HG02642 (cell line): ENCODE data around the gene PDIA5.

ENCODE experiments used
- ATAC-seq: cut with Tn5 transposase; IDR thresholded peaks from one replicate; pipeline ENCODE4 v1.9.1; 2021; ENCODE audit warnings: mild to moderate bottlenecking; ENCODE audit not compliant: unreplicated experiment, poor library complexity

PDIA5 gene

DNA sequence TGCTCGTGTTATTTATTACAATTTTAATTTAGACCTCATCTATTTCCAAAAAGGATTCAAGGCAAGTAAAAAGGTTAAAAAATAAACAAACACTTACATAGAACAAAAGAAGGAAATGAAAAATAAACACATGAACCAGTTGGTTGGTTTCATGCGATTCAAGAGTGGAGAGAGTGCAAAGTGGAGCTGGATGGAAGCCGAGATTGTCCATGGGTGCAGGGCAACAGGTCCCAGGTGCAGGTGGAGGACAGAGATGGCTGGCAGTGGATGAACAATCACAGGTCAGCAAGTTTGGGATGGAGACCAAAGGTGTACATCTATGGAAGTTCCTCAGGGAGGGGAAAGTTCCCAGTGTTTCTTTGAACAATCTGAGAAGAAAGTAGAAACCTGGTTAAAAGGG lies 27.6 kb upstream of the PDIA5 start:
- no peak for ATAC-seq

DNA sequence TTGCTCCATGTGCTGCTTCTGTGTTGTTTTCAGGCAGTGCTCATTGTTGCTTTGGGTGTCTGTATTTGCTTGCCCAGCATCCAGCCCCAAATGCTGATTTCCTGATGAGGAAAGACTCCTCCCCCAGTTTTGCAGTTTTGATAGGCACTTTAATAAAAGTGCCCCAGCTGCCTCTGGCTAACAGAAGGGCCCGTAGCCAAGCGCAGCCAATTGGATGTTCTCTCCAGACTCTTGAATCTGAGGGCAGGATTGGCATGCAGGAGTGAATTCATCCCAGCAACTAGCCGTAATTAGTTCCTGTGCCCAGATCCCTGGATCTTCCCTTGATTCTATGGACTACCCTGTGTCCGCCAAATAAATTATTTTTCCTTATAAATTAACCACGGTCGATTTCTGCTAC lies 24.4 kb upstream of the PDIA5 start:
- ATAC-seq: no peak

DNA sequence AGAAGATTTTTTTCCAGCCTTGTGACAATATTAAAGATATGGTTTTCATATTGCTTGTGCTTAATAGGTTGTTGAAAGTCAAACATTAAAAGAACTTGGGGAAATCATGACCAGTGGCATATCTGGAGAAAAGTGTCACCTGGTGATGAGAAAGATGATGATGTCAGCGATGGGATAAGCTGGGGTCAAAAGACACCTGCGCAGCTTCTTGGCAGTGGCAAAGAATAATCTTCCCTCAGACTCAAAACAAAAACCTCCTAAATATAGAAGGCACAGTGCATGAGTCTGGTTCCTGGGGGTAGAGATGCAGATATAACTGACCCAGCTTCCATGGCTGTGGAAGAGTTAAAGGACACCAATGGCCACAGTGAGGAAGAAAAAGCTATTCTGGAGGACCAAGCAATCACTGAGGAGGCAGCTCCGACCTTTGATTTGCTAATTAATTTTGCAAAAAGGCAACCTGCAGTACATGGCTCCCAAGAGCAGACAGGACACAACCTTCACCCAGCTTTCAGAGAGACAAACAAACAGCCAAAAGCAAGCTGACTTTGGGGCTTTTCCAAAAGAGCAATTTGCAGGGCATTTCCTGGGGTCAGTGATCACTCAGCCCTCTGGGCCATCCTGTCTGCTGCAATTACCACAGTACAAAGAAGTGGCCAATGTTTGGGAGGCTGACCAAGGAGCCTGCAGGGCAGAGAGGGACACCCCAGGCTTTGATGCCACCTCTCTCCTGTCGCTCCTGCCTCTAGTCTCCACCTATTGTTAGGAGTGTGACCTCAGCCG lies 21.7 kb upstream of the PDIA5 start:
- ATAC-seq: no peak

DNA sequence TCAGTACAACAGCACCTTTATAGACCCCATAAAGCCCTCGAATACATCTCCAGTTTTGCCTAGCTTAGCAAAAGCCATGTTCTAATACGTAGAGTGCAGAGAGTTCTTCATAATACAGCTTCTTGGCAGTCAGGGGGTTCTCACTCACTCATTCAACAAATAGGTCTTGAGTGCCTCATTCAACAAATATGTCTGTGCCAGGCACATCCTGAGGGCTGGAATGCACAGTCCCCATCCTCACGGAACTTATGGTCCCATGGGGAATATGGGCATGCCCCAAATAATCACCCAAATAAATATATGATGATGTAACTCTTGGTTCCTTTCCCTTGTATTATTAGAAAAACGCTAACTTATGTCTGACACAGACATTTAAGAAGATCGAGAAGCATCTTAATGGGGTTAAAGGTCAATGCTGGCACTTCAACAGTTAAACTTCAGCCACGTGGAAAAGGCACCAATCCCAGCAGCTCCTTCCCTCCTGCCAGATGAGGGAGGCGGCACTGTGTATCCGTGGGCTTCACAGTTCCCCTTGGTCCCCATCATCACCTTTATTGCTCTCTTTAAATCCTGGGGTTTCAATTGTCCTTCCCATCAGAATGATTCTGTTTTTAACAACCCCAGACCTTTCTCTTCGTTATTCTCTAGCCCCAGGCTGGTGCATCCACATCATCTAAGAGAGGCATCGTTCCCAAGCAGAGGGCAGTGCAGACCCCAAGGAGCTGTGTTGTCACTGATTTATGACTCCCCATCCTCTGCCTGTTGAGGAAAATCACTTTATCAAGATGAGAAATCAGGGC lies 20.4 kb upstream of the PDIA5 start:
- no peak for ATAC-seq

DNA sequence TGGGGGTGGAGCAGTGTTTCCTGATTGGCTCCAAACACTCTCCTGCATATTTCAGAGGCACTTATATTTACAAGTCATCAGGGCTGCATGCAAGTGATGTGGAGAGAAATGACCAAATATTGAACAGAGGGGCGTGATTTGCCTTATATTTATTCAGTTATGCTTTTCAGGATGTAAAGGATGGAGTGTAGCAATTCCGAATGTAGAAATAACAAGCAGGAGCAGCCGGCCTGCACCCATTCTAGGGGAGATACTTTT lies 19.8 kb upstream of the PDIA5 start:
- ATAC-seq: no peak

DNA sequence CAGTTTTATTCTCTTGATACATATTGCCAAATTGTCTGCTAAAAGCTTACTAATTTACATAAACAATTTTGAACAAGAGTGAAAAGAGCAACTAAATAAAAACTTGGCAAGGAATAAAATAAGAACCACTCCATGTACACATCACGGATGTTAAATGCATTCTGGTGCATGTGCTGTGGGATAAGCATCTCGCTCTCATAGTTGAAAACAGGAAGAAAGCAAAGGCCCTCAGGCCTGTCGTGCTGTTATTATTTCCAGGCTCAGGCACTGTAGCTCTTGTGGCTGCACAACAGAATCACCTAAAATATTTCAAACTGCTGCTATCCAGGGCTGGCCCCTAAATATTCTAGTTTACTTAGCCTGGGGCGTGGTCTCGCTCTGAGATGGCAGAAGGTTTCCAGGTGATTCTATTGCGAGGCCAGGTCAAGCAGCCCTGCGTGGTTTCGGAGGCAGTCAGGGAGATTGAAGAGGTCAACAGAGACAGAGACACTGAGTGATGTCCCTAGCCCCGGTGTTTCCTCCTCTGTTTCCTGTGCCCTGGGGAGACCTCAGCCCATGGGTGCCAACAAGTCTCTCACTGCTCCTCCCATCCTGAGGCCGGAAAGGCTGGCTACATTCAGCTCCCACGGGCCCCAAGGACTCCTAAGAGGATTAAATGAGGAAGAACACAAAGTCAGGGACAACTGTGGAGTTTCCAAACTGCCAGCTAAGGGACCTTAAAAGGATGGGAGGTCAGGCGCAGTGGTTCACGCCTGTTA lies 18.2 kb upstream of the PDIA5 start:
- no peak for ATAC-seq

DNA sequence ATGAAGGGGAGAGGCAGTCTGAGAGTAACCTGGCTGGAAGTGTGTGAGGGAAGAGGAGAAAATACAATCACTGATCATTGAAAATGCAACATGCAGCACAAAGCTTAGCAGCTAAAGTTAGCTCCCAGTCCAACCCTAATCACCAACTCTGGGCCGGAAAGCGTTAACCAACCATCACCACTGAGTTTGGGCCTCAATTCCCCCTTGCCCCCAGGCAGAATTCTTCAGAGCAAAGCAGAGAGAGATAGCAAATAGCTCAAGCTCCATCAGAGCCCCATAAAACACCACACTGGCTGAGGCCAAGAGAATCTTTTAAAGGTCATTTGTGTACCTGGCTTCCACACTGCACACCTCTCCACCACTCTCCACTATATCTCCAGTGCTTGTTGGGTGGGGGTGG lies 16.2 kb upstream of the PDIA5 start:
- no peak for ATAC-seq

DNA sequence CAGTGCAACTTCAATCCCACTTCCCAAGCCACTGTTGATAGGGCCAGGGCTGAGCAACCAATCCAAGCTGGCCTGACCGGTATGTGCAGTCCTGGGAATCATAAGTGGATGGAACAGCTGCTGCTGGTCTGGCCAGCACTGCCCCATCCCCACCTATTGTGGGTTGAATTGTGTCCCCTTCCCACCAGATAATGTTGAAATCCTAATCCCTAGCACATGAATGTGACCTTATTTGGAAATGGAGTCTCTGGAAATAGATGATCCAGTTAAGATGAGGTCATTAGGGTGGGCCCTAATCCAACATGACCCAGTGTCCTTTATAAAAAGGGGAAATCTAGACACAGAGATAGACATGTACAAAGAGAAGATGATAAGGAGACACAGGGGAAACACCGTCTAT lies 13.7 kb upstream of the PDIA5 start:
- no peak for ATAC-seq

DNA sequence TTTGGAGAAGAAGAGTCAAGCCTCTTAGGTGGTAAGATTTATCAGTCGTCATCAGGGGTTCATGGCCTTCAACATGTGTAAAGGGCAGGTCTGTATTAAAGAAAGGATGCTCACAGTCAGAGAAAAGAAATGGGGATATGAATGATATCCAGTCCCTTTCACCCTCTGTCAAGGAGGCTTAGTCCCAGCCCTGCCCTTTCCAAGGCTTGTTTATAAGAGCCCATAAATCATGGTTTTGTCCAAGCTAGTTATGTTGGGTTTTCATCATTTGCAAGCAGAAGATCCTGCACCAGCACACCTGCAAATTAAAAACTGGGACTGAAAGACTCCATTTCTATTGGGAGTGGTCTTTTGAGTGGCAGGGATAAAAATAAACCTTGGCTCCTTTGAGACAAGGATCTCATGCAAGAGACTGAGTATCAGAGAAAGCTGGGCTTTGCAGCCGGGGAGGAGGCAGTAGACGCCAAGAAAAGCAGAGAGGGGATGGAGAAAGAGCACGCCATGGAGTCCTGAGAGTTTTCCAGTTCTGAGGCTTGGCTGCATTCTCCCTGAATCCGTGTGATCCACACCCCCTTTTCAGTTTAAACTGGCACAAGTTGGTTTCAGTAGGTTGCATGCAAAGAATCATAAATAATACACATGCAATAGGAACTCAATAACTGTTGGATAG lies 12.6 kb upstream of the PDIA5 start:
- no peak for ATAC-seq

DNA sequence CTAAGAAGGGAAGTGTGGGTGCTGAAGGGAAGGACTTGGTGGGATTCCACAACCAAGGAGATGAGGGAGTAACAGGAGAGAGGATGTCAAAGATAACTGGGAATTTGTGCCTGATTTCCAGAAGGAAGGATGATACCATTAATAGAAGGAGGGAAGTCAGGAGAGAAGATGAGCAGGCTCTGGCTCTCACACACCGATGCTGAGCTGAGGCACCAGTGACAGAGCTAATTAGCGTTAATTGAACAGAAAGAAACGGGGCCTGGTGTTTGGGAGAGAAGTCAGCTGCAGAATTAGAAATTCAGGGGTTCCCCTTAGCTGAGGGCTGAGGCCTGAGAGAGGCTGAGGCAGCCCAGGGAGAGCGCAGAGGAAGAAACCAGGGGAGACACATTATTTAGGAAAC lies 11.9 kb upstream of the PDIA5 start:
- no peak for ATAC-seq

DNA sequence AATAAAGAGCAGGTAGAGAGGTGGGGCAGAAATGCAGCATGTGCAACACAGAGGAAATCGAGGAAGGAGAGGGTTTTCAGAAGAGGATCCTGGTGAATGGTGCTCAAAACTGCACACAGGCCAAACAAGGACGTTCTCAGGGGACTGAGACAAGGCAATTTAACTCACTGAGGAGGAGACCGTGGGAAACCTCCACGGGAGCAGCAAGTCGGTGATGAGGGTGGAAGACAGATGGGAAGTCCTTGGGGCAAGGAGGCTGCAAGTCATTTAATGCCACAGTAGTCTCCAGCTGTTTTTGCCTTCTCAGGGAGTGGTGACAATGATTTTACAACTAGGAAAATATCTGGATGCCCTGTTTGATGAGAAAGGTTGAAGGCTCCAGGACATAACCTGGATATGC lies 11.5 kb upstream of the PDIA5 start:
- ATAC-seq: no peak

DNA sequence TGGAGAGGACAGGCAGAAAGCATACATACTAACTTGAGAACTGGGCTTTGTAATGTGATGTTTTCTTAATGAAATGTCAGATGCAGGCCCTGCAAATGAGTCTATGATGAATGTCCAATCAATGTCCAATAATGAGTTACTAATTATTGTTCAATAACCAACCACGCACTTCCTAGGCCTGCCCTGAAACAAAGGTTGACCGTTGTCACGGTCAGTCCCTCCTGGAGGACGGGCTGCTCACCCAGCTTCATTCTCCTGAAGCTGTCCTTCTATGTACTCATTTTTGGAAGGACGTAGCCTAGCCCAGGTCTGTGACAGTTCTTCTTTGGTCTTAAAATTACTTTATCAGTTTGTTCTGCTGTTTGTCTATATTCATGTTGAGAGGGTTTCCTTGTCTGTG lies 8.3 kb upstream of the PDIA5 start:
- ATAC-seq: no peak

DNA sequence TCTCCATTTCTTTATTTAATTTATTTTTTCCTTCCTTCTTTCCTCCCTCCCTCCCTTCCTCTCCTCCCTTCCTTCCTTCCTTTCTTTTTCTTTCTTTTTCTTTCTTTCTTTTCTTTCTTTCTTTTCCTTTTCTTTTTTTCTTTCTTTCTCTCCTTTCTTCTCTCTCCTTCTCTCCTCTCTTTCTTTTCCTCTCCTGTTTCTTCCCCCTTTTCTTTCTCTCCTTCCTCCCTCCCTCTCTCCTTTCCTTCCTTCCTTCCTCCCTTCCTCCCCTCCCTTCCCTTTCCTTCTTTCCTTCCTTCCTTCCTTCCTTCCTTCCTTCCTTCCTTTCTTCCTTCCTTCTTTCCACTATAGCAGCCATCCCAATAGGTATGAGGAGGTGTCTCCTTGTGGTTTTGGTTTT lies 6.8 kb upstream of the PDIA5 start:
- no peak for ATAC-seq

DNA sequence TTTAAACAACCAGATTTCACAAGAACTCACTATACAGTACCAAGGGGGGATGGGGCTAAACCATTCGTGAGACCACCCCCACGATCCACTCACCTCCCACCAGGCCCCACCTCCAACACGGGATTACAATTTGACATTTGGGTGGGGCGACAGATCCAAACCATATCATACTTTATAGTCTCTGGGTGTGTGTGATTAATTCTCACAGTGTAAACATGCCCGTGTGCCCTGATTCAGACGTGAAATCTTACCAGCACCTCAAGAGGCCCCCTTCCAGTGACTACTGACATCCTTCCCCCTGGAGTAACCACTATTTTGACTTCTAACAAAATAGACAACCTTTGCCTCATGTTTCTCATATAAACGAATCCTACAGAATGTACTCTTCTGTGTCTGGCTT lies 5.0 kb upstream of the PDIA5 start:
- ATAC-seq: no peak

DNA sequence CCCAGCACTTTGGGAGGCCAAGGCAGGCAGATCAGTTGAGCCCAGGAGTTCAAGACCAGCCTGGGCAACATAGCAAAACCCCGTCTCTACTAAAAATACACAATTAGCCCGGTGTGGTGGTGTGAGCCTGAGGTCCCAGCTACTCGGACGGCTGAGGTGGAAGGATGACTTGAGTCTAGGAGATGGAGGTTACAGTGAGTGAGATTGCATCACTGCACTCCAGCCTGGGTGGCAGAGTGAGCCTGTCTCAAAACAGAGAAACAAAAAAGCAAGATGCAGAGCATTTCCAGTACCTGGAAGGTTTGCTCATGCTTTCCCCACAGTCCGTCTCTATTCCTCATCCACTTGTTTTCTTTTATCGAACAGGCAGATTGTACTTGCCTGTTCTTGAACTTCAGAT lies 3.8 kb upstream of the PDIA5 start:
- ATAC-seq: no peak

DNA sequence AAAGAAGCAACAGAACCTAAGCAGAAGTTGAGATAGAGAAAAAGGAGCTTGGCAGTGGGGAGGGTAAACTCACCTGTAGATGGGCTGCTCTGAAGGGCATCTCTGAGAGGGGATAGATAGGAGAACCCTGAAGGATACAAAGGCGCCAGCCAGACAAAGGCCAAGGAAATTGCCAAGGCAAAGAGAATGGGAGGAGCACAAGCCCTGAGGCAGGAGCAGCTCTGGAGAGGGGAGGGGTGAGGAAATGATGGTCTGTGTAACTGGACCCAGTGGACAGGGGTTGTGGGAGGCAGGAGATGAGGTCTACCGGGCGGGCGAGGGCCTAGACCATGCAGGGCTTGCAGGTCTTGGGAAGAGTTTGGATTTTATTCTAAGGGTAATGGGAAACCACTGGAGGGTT lies 2.3 kb upstream of the PDIA5 start:
- no peak for ATAC-seq

DNA sequence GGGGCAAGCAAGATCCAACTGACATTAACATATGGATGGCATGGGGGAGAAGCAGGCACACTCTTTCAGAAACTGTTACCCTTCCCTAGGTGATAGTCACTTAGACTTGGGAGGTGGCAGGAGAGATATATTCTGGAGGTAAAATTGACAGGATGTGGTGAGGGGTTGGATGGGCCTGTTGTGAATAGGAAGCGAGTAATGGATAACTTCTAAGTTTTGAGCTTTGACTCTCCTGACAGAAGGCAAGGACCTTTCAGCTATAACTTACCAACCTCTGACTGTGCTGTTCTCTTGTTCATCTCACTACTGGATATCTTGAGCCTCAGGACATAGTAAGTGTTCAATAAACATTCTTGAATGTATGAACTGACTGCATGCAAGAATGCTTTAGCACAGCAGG lies 1.9 kb upstream of the PDIA5 start:
- ATAC-seq: no peak

DNA sequence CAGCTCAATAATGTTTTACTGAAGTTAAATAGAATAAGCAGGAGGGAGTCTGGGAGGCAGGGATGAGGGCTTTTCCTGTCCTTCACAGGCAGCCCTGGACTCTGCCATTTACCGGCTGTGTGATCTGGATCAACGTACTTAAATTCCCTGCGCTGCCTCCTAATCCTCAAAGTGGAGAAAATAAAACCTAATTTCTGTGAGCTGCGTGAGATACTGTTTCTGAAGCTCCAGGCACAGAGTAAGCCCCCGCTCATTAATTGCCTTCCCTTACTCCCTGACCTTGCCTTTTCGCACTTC lies 278 bp upstream of the PDIA5 start:
- no peak for ATAC-seq

DNA sequence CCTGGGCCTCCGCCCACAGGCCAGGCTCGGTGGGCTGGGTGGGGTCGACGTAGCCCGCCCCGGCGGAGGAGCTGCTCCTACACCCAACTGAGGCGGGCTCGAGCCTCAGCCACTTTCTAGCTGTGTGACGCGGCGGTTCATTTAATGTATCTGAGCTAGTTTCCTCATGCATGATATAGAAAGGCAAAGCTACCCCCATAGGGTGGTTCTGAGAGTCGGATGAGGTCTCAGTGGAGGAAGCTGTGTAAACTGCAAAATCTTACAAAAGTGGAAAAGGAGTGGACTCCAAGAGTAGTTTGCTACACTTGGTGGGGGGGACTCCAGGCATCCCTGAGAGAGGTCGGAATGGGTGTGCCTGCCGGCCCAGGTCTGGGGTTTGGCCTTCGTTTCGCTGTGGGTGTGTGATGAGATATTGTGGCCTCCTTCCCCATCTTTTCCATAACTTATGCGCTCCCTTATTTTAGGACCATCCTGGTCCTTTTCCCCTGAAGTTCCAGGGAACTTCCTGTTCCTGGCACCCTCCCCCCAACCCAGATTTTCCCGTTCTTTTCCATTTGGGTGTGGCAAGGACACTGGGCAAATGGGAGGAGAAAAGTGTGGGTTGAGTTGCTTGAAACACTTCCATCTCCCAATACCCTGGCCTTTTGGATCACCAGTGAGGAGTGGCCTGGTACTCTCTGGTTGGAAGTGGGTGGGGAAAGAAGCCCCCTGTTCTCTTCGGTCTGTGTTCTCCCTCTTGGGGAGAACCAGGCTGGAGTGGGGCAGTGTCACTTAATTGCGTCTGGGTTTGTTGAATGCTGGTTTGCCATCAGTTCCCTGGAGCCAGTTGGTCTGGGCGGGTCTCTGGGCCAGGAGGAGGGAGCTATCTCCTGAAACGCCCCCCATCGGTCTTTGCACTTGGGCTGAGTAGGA lies 1.1 kb downstream of the PDIA5 start:
- ATAC-seq: peak; percentile 35
